Neural crest cell (in vitro differentiated cells): ENCODE results near the gene CCDC200. TPM values are rescaled to one million over a fixed set of nuclear protein-coding genes. Genes with fewer than 3 reads are reported as not detected.
"Not testable (repeated sequence)": the region's sequence is repeated elsewhere in the genome, so short reads cannot be mapped to it uniquely, and the experiment has no call there.

ENCODE experiments used
- DNase-seq: peaks from one replicate; pipeline ENCODE4 v3.0.0; 2021; ENCODE audit warnings: low read depth, mixed read lengths, low spot score
- H3K27ac Mint-ChIP-seq: one replicate; pipeline ENCODE4 v1.8.0; 2021; ENCODE audit warnings: mild to moderate bottlenecking, mixed read lengths; ENCODE audit not compliant: unreplicated experiment
- H3K27me3 Mint-ChIP-seq: 2 replicates; pipeline ENCODE4 v1.8.0; 2021; ENCODE audit warnings: low read depth, mild to moderate bottlenecking, mixed read lengths
- H3K36me3 Mint-ChIP-seq: 2 replicates; pipeline ENCODE4 v1.8.0; 2021; ENCODE audit warnings: low read depth, mild to moderate bottlenecking, mixed read lengths
- H3K4me1 Mint-ChIP-seq: 2 replicates; pipeline ENCODE4 v1.8.0; 2021; ENCODE audit warnings: mixed read lengths
- H3K4me3 Mint-ChIP-seq: one replicate; pipeline ENCODE4 v1.8.0; 2021; ENCODE audit warnings: mild to moderate bottlenecking, mixed read lengths
- H3K9me3 Mint-ChIP-seq: 2 replicates; pipeline ENCODE4 v1.8.0; 2021; ENCODE audit warnings: mixed read lengths
- CTCF ChIP-seq: fragments of 200-600 bp; sonication (generic); conservative IDR thresholded peaks from 2 replicates; pipeline ENCODE4 v1.5.0; 2021; ENCODE audit warnings: antibody characterized with exemption, mild to moderate bottlenecking
- total RNA-seq: library from RNA; stranded (reverse); gene quantifications from 2 replicates; pipeline ENCODE4 v1.2.1, GENCODE V29; 2021

CCDC200 gene
- total RNA-seq, 1 donor from 2014 or later = not detected

GRCh38 chr17:43212641-43213490 lies 15.6 kb downstream of the CCDC200 start:
- Mint-ChIP-seq H3K4me3 (peak overlapping the region; percentile 91), H3K9me3 (no peaks in the 10 kb centered on the region), H3K27me3 (no peaks in the 10 kb centered on the region), H3K36me3 (no peaks in the 10 kb centered on the region), H3K4me1 (peaks cover 31% of the 10 kb centered on the region), H3K27ac (no peak overlapping the region)
- no peak for TF ChIP-seq CTCF
- no peak for DNase-seq

GRCh38 chr17:43211480-43212402 lies 16.7 kb downstream of the CCDC200 start, which contains the start of gene TMEM106A:
TSS of gene TMEM106A (plus strand) at chr17:43211875. CDS start at chr17:43213042, 1,167 bp downstream.
- no peaks in the 10 kb centered on the region for H3K27me3 Mint-ChIP-seq
- TF ChIP-seq CTCF = peak; percentile 46
- H3K4me3 Mint-ChIP-seq = peak within 1 kb of the TSS; percentile 91
- no peaks in the 10 kb centered on the region for H3K9me3 Mint-ChIP-seq
- peak; percentile 36 for DNase-seq
- H3K27ac Mint-ChIP-seq = peak within 1 kb of the TSS; percentile 7
- peaks cover 3% of the 10 kb centered on the region for H3K36me3 Mint-ChIP-seq
- H3K4me1 Mint-ChIP-seq = peaks cover 31% of the 10 kb centered on the region

GRCh38 chr17:43211123-43211479 lies 17.3 kb downstream of the CCDC200 start:
- DNase-seq = no peak
- Mint-ChIP-seq H3K9me3 (no peaks in the 10 kb centered on the region), H3K27me3 (no peaks in the 10 kb centered on the region), H3K4me1 (peaks cover 31% of the 10 kb centered on the region), H3K36me3 (peaks cover 3% of the 10 kb centered on the region), H3K4me3 (peak overlapping the region; percentile 91), H3K27ac (no peak overlapping the region)
- no peak for TF ChIP-seq CTCF

- TF ChIP-seq CTCF = no peak
- Mint-ChIP-seq H3K27ac (no peak overlapping the region), H3K27me3 (no peaks in the 10 kb centered on the region), H3K9me3 (no peaks in the 10 kb centered on the region), H3K4me1 (peaks cover 27% of the 10 kb centered on the region), H3K36me3 (peaks cover 3% of the 10 kb centered on the region), H3K4me3 (peak overlapping the region; percentile 91)
- DNase-seq = no peak
Measured at GRCh38 chr17:43210576-43210975, 17.8 kb downstream of the CCDC200 start.

GRCh38 chr17:43203013-43203412 lies 25.4 kb downstream of the CCDC200 start:
- H3K36me3 Mint-ChIP-seq, DNase-seq, H3K27me3 Mint-ChIP-seq, H3K4me3 Mint-ChIP-seq, H3K27ac Mint-ChIP-seq, H3K4me1 Mint-ChIP-seq, H3K9me3 Mint-ChIP-seq: not testable (repeated sequence)
